Measurements from ENCODE around the gene SART1.
A peak's percentile ranks its signal among the peaks of the same experiment; 100 is the strongest.
"Not testable (repeated sequence)": the region's sequence is repeated elsewhere in the genome, so short reads cannot be mapped to it uniquely, and the experiment has no call there.

Gene SART1

GRCh38 chr11:66016793-66017177 is 55.3 kb downstream of the SART1 start:
- DNase-seq, result no peak

GRCh38 chr11:66017321-66017720 is 55.8 kb downstream of the SART1 start:
- DNase-seq, result no peak

GRCh38 chr11:66020212-66020611 is 58.7 kb downstream of the SART1 start:
- DNase-seq, result no peak

GRCh38 chr11:66020618-66021357 is 59.3 kb downstream of the SART1 start:
- no peak for DNase-seq

GRCh38 chr11:66022401-66023185 is 61.1 kb downstream of the SART1 start:
- DNase-seq, result peak; percentile 78

- DNase-seq, result not testable (repeated sequence)
Observed at GRCh38 chr11:66023186-66023440, 61.6 kb downstream of the SART1 start.

- DNase-seq, result no peak
Observed at GRCh38 chr11:66026017-66026529, 64.5 kb downstream of the SART1 start, which contains the start of gene CATSPER1. TSS of gene CATSPER1 (minus strand) at chr11:66026479. CDS start at chr11:66026379, 100 bp downstream.
